ENCODE measurements around the gene GDPD4.

The GDPD4 gene

GRCh38 chr11:77175869-77176539, 125.5 kb downstream of the GDPD4 start:
- DNase-seq (ENCODE audit: low read depth in 2 of 2) = no peak

DNA sequence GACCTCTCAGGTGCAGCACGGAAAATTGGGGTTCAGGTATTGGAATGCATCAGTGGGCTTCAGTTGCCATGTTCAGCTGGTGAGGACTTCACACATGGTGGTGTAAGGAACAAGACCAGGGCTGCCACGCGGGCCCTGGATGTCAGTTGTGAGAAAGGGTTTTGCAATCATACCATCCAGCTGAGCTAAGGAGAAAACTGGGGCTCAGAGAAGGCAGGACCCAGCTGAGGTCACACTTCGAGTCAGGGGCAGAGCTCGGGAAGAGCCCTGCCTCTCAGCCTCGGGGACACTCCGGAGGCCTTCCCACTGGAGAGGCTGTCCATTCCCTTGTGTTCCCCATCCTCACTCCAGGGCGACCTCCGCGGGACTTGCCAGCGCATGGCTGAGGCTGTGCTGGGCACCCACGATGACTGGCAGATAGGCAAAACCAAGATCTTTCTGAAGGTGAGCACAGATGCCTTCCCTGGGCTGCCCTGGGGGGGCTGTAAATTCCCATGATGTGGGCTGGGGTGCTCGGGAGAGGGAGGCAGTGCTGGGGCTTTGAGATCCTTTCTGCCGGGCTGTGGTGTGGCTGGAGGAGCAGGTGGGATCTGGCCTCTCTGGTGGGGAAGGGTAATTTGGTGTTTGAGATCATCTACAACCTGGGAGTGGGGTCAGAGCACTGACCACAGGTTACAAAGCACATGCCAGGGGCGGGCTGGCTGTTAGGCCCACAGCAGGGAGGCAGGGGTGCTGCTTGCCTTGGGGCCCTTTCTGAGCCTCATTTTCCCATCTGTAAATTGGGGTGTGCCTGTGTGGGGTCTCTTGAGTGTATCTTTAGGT, 126.3 kb downstream of the GDPD4 start:
- DNase-seq (ENCODE audit: low read depth in 2 of 2) = no peak

GRCh38 chr11:77174559-77174958, 126.9 kb downstream of the GDPD4 start:
- no peak for DNase-seq (ENCODE audit: low read depth in 2 of 2)

DNA sequence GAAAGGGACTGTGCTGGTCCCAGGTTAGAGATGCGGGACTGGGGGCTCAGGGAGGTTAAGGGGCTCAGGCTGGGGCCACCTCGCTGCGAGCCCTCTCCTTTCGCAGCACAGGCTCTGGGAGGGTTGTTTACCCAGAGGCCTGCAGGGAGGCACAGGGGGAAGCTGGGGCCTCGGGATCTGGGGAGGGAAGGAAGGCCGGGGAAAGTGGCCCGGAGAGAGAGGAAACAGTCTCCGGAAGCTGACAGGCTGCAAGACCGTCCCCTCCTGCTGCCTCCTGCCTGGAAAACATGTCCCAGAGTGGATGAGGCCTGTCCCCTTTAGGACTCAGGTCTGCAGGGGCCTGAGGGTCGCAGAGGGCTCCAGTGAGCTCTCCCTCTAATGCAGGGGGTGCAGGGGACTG, 128.0 kb downstream of the GDPD4 start:
- DNase-seq (ENCODE audit: low read depth in 2 of 2) = no peak

DNA sequence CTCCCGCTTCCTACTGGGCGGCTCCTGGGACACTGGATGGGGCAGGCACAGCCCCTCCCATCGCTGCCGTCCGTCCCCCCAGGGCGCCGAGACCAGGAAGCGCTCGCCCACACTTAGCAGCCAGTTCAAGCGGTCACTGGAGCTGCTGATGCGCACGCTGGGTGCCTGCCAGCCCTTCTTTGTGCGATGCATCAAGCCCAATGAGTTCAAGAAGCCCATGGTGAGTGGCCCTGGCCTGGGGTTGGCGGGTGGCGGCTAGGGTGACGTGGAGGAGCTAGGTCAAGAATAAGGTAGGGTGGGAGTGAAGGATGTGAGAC, 128.9 kb downstream of the GDPD4 start:
- DNase-seq (ENCODE audit: low read depth in 2 of 2) = no peak

DNA sequence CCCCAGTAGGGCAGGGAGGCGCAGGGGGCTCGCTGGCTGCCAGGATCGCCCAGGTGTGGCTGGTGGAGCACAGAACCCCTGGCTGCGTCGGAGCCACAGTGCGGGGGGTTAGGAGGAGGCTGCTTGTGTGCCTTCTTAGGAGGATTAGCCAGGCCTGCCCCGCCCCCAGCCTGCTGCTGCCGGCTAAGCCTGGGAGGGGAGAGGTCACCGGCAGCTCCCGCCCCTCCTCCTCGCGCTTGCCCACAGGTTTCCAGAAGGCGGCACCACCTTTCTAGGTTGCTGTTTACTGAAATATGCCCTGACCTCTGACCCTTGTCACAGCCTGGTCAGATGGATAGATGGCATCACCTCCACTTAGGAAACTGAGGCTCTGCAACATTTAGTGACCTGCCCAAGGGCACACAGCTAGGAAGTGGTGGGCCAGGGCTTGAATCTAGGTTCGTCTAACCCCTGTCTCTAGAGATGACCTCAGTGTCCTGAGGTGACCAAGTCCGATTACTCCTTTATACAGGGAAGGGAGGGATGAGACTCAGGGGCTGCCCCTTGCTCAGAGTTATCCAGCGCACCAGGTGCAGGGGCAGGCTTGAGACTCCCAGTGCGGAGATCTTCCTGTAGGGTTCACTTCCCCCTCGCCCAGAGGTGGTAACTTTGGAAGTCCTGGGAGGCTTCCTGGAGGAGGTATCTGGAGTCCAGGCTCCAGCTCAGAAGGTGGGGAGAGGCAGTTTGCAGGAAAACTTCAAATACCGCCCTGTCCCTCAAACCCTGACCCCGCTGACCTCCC, 129.4 kb downstream of the GDPD4 start:
- DNase-seq (ENCODE audit: low read depth in 2 of 2) = no peak

GRCh38 chr11:77171254-77171653, 130.2 kb downstream of the GDPD4 start:
- DNase-seq (ENCODE audit: low read depth in 2 of 2) = no peak

DNA sequence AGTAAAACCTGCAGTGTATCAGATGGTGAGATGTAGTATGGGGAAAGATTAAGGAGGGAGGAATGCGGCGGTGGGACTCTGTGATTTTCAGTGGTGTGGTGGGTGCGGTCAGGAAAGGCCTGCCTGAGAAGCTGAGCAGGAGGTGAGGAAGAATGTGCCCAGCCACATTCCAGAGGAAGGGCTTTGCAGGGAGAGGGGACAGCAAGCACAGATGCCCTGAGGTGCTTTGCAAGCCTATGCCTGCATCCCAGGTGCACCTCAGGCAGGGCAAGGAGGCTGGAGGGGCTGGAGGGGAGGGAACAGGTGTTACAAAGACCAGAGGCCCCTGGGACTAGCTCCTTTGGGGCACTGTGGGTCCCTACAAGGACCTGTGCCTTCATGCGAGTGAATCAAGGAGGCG, 131.4 kb downstream of the GDPD4 start:
- DNase-seq (ENCODE audit: low read depth in 2 of 2) = no peak

- no peak for DNase-seq (ENCODE audit: low read depth in 2 of 2)
Measured at GRCh38 chr11:77167791-77168190, 133.7 kb downstream of the GDPD4 start.

DNA sequence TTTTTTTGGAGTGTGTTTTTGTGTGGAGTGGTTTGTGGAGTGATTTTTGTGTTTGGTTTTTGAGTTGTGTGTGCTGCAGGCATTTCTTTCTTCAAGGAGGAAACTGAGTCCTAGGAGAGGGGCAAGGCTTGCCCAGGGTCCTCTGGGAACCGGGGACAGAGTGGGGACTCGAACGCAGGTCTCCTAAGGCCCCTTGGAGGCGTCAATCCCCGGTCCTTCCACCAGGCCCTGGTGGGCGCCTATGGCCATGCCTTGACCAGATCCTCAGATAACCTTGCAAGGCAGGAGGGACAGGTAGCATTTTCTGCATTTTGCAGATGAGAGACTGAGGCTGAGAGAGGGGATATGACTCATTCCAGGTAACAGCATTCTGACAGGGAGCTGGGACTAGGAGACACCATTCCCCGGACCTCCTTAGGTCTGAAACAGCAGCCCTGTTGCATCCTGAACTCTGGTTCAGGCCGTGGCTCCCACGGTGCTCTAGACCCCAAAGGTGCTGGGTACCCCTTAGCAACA, 134.3 kb downstream of the GDPD4 start:
- DNase-seq (ENCODE audit: low read depth in 2 of 2) = no peak
